Upper lobe of right lung (tissue), 1 donor: ENCODE results near the gene NPAS1. TPM values are rescaled to one million over a fixed set of nuclear protein-coding genes. Genes with fewer than 3 reads are reported as not detected.

Source experiments
- ATAC-seq: fragments of 200-7000 bp; cut with Tn5 transposase; one replicate; pipeline ENCODE4 v1.9.1; 2020; ENCODE audit warnings: mild to moderate bottlenecking, moderate library complexity
- DNase-seq: peaks from one replicate; pipeline ENCODE4 v3.0.0-alpha.2; 2020
- H3K27ac ChIP-seq: fragments of 200-600 bp; one replicate; pipeline ENCODE4 v1.8.0; 2022
- H3K27me3 ChIP-seq: fragments of 200-600 bp; one replicate; pipeline ENCODE4 v1.8.0; 2022; ENCODE audit warnings: mild to moderate bottlenecking
- H3K36me3 ChIP-seq: fragments of 200-600 bp; one replicate; pipeline ENCODE4 v1.8.0; 2022
- H3K4me1 ChIP-seq: fragments of 200-600 bp; one replicate; pipeline ENCODE4 v1.8.0; 2022
- H3K4me3 ChIP-seq: fragments of 200-600 bp; one replicate; pipeline ENCODE4 v1.8.0; 2022; ENCODE audit warnings: mild to moderate bottlenecking
- H3K9me3 ChIP-seq: fragments of 200-600 bp; one replicate; pipeline ENCODE4 v1.8.0; 2022
- intact Hi-C: fragments of 100-400 bp; cut with DNase I; formaldehyde crosslinking; loops from one replicate; pipeline ENCODE4 v1.11.0; 2022
- total RNA-seq: library from RNA; stranded (reverse); fragmentation: NEBNext Ultra II Directional; extraction: Animal tissue kit (Norgen Biotek cat#: 25700); gene quantifications from one replicate; pipeline ENCODE4 v1.2.1, GENCODE V29; 2021
- TF ChIP-seq, protein P1 (sequence below): fragments of 200-600 bp; IDR thresholded peaks from one replicate; pipeline ENCODE4 v1.8.0; 2022; ENCODE audit warnings: antibody characterized with exemption
- donor health status: DM: no; HTN: yes; CAD: no; lungs with severe emphysema.

The NPAS1 gene
- total RNA-seq, 1 donor from 2014 or later = 1.3 TPM

DNA sequence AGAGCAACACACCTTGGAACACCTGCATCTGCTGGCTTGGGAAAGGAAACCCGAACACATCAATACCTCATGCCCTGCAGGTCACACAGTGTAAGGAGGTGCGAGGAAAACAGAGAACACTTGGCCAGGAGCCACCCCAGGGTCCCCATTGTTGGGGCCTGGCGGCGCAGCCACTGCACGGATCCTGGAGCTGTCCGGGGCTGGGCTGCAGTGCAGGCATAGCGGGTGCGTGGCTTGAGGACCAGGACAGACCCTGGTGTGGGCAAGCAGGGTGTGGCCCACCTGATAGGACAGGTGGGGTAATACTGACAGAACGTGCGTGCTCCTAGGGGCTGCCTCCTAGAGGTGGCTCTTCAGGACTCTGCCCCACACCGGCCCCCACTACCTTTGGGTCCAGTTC lies 45.6 kb downstream of the NPAS1 start:
- no peaks in the 10 kb centered on the region for H3K27me3 ChIP-seq
- ATAC-seq (no peak), DNase-seq (no peak)
- TF ChIP-seq, protein P1, sequence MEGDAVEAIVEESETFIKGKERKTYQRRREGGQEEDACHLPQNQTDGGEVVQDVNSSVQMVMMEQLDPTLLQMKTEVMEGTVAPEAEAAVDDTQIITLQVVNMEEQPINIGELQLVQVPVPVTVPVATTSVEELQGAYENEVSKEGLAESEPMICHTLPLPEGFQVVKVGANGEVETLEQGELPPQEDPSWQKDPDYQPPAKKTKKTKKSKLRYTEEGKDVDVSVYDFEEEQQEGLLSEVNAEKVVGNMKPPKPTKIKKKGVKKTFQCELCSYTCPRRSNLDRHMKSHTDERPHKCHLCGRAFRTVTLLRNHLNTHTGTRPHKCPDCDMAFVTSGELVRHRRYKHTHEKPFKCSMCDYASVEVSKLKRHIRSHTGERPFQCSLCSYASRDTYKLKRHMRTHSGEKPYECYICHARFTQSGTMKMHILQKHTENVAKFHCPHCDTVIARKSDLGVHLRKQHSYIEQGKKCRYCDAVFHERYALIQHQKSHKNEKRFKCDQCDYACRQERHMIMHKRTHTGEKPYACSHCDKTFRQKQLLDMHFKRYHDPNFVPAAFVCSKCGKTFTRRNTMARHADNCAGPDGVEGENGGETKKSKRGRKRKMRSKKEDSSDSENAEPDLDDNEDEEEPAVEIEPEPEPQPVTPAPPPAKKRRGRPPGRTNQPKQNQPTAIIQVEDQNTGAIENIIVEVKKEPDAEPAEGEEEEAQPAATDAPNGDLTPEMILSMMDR = no peak
- H3K27ac ChIP-seq = no peak overlapping the region
- peaks cover 64% of the 10 kb centered on the region for H3K36me3 ChIP-seq
- H3K4me3 ChIP-seq = no peak overlapping the region
- H3K4me1 ChIP-seq = no peaks in the 10 kb centered on the region
- H3K9me3 ChIP-seq = no peaks in the 10 kb centered on the region
- intact Hi-C loops = no loop called here

DNA sequence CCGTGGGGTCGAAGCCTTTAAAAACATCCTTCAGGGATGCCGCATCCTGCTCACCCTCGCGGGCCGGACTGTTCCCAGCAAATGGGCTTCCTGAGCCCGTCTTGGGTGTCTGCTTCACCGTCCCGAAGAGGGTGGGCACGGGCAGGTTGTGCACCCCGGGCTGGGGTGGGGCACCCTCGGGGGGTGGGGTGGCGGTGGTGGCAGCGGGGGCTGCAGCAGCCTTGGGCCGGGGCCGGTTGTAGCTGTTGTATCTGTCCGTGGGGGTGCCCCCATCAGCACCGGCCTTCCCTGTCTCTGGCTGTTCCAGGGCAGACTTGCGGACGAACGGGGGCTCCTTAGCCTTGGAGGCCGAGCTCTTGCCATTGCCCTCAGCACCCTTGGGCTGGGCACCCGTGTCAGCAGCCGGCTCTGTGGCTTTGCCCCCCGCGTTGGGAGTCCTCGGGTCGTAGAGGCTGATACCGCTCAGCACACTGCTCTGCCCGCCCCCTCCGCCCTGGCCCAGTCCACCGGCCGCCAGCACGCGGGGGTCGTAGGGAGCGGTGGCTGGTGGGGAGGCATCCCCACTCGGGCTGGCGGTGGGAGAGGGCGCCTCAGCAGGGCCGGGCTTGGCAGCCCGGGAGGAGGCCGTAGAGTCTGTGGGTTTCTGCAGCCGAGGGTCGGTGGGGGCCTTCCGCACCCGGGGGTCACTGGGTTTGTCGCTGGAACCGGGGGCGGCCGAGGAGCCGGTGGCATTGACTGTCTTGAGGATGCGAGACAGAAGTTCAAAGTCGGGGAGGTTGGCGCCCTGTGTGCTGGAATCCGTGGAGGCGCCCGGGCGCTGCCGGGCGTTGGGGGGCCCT lies 47.0 kb downstream of the NPAS1 start:
- intact Hi-C loops = no loop called here
- Histone ChIP-seq H3K9me3 (no peaks in the 10 kb centered on the region), H3K36me3 (peaks cover 78% of the 10 kb centered on the region), H3K27ac (no peak overlapping the region), H3K4me3 (no peak overlapping the region), H3K27me3 (no peaks in the 10 kb centered on the region), H3K4me1 (no peaks in the 10 kb centered on the region)
- ATAC-seq (no peak), DNase-seq (no peak)
- TF ChIP-seq, protein P1 = no peak

DNA sequence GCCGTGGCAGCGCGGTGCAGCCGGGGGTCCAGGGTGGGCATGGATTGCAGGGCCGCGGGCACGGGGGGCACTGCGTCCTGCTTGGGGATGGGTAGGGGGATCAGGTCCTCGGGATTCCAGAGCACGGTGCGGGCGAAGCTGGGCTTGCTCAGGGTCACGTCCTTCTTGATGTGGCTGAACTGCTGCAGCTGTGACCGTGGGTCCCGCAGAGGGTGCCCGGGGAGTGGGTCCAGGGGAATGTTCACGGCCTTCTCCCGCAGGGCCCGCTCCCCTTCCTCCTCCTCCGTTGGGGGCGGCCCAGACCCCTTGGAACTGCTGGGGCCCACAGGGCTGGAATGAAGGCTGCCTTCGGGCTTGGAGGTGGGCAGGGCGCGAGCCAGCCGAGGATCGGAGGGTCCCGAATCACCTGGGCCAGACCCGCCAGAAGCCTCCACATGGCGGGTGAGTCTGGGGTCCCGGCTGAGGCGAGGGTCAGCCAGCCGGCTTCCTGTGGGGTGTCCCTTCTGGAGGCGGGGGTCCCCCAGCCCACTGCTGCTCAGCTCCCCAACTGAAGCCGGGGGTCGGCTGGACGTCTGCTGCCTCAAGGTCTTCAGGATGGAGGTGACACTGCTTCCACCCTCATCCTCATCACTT lies 47.7 kb downstream of the NPAS1 start:
- DNase-seq (no peak), ATAC-seq (no peak)
- no peak overlapping the region for H3K27ac ChIP-seq
- TF ChIP-seq, protein P1 = no peak
- H3K4me3 ChIP-seq = no peak overlapping the region
- peaks cover 84% of the 10 kb centered on the region for H3K36me3 ChIP-seq
- no peaks in the 10 kb centered on the region for H3K27me3 ChIP-seq
- H3K9me3 ChIP-seq = no peaks in the 10 kb centered on the region
- no peaks in the 10 kb centered on the region for H3K4me1 ChIP-seq
- intact Hi-C loops = no loop called here

DNA sequence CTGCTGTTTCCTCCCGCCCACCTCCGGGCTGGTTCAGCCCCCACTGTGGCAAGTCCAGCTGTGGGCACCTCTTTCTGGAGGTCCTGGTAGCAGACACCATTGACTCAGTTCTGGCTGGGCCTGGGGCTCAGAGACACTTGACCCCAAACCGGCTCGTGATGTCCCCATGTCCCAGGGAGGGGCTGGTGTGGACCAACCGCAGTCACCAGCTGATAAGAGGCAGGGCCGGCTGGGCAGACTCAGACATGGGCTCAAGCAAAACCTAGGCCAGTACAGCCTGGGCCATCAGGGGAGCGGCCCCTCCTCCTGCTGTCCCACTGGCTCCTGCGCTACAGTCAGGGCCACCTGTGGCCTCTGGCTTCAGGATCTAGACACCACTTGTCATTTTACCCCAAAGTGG lies 48.6 kb downstream of the NPAS1 start:
- Histone ChIP-seq H3K27ac (no peak overlapping the region), H3K4me1 (no peaks in the 10 kb centered on the region), H3K4me3 (no peak overlapping the region), H3K9me3 (no peaks in the 10 kb centered on the region), H3K36me3 (peaks cover 93% of the 10 kb centered on the region), H3K27me3 (no peaks in the 10 kb centered on the region)
- intact Hi-C loops = no loop called here
- no peak for DNase-seq
- TF ChIP-seq, protein P1 = no peak
- ATAC-seq = no peak

DNA sequence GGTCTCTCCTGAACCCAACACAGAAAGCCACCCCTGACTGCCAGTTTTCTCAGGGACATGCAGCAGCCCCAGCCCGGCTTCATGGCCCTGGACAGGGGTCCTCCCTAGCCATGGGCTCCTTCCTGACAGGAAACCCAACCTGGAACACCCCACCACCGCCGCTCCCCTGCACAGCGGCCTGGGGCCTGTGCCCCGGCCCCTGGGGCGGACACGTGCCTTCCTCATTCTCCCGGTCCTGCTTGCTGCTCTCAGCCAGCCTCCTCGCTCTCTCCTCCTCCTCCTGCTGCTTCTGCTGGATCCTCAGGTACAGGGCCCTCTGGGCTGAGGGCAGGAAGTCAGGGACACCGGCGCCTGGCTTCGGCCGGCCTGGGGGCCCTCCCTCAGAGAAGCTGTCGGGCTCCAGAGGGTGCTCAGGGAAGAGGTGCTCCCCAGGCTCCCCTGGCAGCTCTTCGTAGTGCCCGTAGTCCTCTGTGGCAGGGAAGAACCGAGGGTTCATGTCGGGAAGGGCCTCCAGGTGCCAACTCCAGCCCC lies 49.3 kb downstream of the NPAS1 start:
- Histone ChIP-seq H3K36me3 (peaks cover 97% of the 10 kb centered on the region), H3K4me1 (no peaks in the 10 kb centered on the region), H3K4me3 (no peak overlapping the region), H3K27me3 (no peaks in the 10 kb centered on the region), H3K9me3 (no peaks in the 10 kb centered on the region), H3K27ac (no peak overlapping the region)
- ATAC-seq (no peak), DNase-seq (no peak)
- intact Hi-C loops = no loop called here
- TF ChIP-seq, protein P1 = no peak
